IPS-18a (cell line): ENCODE measurements around the gene UBXN4.

Source experiments
- H3K27ac ChIP-seq: one replicate; pipeline ENCODE4 v1.5.1; 2013; ENCODE audit warnings: low read length
- H3K27me3 ChIP-seq: one replicate; pipeline ENCODE4 v1.6.1; 2013; ENCODE audit warnings: mild to moderate bottlenecking, low read length; ENCODE audit not compliant: control insufficient read depth, insufficient read depth
- H3K36me3 ChIP-seq: one replicate; pipeline ENCODE4 v1.6.1; 2013; ENCODE audit warnings: low read depth, low read length; ENCODE audit not compliant: control insufficient read depth
- H3K4me1 ChIP-seq: one replicate; pipeline ENCODE4 v1.6.1; 2013; ENCODE audit warnings: low read depth, low read length; ENCODE audit not compliant: control insufficient read depth
- H3K4me3 ChIP-seq: one replicate; pipeline ENCODE4 v1.5.1; 2013; ENCODE audit warnings: low read length
- H3K9ac ChIP-seq: one replicate; pipeline ENCODE4 v1.6.1; 2013; ENCODE audit warnings: mild to moderate bottlenecking, low read length, moderate library complexity
- H3K9me3 ChIP-seq: one replicate; pipeline ENCODE4 v1.6.1; 2013; ENCODE audit warnings: low read depth, low read length; ENCODE audit not compliant: control insufficient read depth

The UBXN4 gene

GRCh38 chr2:135815269-135815668 lies 73.6 kb downstream of the UBXN4 start:
- Histone ChIP-seq H3K27ac (no peak overlapping the region), H3K4me3 (no peak overlapping the region), H3K4me1 (no peaks in the 10 kb centered on the region), H3K27me3 (no peaks in the 10 kb centered on the region), H3K9ac (no peak overlapping the region), H3K9me3 (no peaks in the 10 kb centered on the region), H3K36me3 (no peaks in the 10 kb centered on the region)

- no peak overlapping the region for H3K4me3 ChIP-seq
- no peaks in the 10 kb centered on the region for H3K27me3 ChIP-seq
- no peaks in the 10 kb centered on the region for H3K9me3 ChIP-seq
- no peaks in the 10 kb centered on the region for H3K4me1 ChIP-seq
- H3K36me3 ChIP-seq: no peaks in the 10 kb centered on the region
- no peak overlapping the region for H3K27ac ChIP-seq
- no peak overlapping the region for H3K9ac ChIP-seq
These were observed 75.8 kb downstream of the UBXN4 start for GRCh38 chr2:135817466-135817865.

- H3K36me3 ChIP-seq: no peaks in the 10 kb centered on the region
- no peaks in the 10 kb centered on the region for H3K27me3 ChIP-seq
- H3K9me3 ChIP-seq: no peaks in the 10 kb centered on the region
- no peak overlapping the region for H3K9ac ChIP-seq
- H3K4me1 ChIP-seq: no peaks in the 10 kb centered on the region
- no peak overlapping the region for H3K4me3 ChIP-seq
- no peak overlapping the region for H3K27ac ChIP-seq
These were observed 76.3 kb downstream of the UBXN4 start for GRCh38 chr2:135817951-135818350.

GRCh38 chr2:135818937-135819610 lies 77.4 kb downstream of the UBXN4 start:
- H3K36me3 ChIP-seq: no peaks in the 10 kb centered on the region
- no peak overlapping the region for H3K9ac ChIP-seq
- H3K27ac ChIP-seq: no peak overlapping the region
- no peak overlapping the region for H3K4me3 ChIP-seq
- H3K9me3 ChIP-seq: no peaks in the 10 kb centered on the region
- no peaks in the 10 kb centered on the region for H3K4me1 ChIP-seq
- no peaks in the 10 kb centered on the region for H3K27me3 ChIP-seq

- Histone ChIP-seq H3K9ac (no peak overlapping the region), H3K9me3 (no peaks in the 10 kb centered on the region), H3K4me1 (no peaks in the 10 kb centered on the region), H3K27me3 (no peaks in the 10 kb centered on the region), H3K27ac (no peak overlapping the region), H3K4me3 (no peak overlapping the region), H3K36me3 (no peaks in the 10 kb centered on the region)
These were observed 78.5 kb downstream of the UBXN4 start for GRCh38 chr2:135820003-135820618.

- Histone ChIP-seq H3K27ac (no peak overlapping the region), H3K27me3 (no peaks in the 10 kb centered on the region), H3K4me1 (no peaks in the 10 kb centered on the region), H3K9ac (no peak overlapping the region), H3K36me3 (no peaks in the 10 kb centered on the region), H3K4me3 (no peak overlapping the region), H3K9me3 (no peaks in the 10 kb centered on the region)
These were observed 79.5 kb downstream of the UBXN4 start for GRCh38 chr2:135821190-135821589.

- no peaks in the 10 kb centered on the region for H3K36me3 ChIP-seq
These were observed 81.2 kb downstream of the UBXN4 start for GRCh38 chr2:135822855-135823254.

GRCh38 chr2:135825131-135825530 lies 83.5 kb downstream of the UBXN4 start:
- no peak overlapping the region for H3K27ac ChIP-seq
- H3K4me1 ChIP-seq: no peaks in the 10 kb centered on the region
- no peaks in the 10 kb centered on the region for H3K27me3 ChIP-seq
- no peak overlapping the region for H3K9ac ChIP-seq
- H3K4me3 ChIP-seq: no peak overlapping the region
- no peaks in the 10 kb centered on the region for H3K9me3 ChIP-seq
- H3K36me3 ChIP-seq: no peaks in the 10 kb centered on the region

More at GRCh38 chr2:135822855-135823254, 81.2 kb downstream of the UBXN4 start:
- Histone ChIP-seq H3K9me3 (no peaks in the 10 kb centered on the region), H3K4me3 (no peak overlapping the region), H3K4me1 (no peaks in the 10 kb centered on the region), H3K27me3 (no peaks in the 10 kb centered on the region), H3K9ac (no peak overlapping the region), H3K27ac (no peak overlapping the region)

- H3K27me3 ChIP-seq: no peaks in the 10 kb centered on the region
- no peaks in the 10 kb centered on the region for H3K4me1 ChIP-seq
- no peak overlapping the region for H3K4me3 ChIP-seq
- no peaks in the 10 kb centered on the region for H3K36me3 ChIP-seq
- no peaks in the 10 kb centered on the region for H3K9me3 ChIP-seq
- no peak overlapping the region for H3K9ac ChIP-seq
- H3K27ac ChIP-seq: no peak overlapping the region
These were observed 84.0 kb downstream of the UBXN4 start for GRCh38 chr2:135825550-135826176.

- no peak overlapping the region for H3K4me3 ChIP-seq
- H3K4me1 ChIP-seq: no peaks in the 10 kb centered on the region
- H3K9ac ChIP-seq: no peak overlapping the region
- H3K27me3 ChIP-seq: no peaks in the 10 kb centered on the region
- no peak overlapping the region for H3K27ac ChIP-seq
- H3K9me3 ChIP-seq: no peaks in the 10 kb centered on the region
- no peaks in the 10 kb centered on the region for H3K36me3 ChIP-seq
These were observed 84.9 kb downstream of the UBXN4 start for GRCh38 chr2:135826544-135826943.

GRCh38 chr2:135829378-135830135 lies 87.9 kb downstream of the UBXN4 start:
- no peaks in the 10 kb centered on the region for H3K36me3 ChIP-seq
- no peak overlapping the region for H3K27ac ChIP-seq
- no peak overlapping the region for H3K9ac ChIP-seq
- no peaks in the 10 kb centered on the region for H3K9me3 ChIP-seq
- no peak overlapping the region for H3K4me3 ChIP-seq
- no peaks in the 10 kb centered on the region for H3K4me1 ChIP-seq
- H3K27me3 ChIP-seq: no peaks in the 10 kb centered on the region
